ENCODE data around the gene GALNT9.

DNA sequence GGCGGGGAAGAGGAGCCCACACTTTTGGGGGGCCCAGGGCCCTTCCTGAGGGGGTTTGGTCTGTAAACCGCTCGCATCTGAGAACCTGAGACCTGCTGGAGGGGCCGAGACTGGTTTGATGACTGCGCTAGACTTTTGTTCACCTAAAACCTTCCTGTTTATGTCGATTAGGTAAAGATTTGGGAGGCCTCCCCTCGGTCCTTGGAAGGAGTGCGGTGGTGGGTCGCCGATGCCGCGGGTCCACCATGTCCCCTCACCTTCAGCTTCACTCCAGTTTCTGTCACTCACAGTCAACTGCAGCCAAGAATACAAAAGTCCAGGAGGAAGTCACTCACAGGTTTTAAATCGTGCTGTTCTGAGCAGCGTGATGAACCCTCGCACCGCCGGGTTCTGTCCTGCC lies 10.5 kb upstream of the GALNT9 start:
- TF ChIP-seq, protein P1, sequence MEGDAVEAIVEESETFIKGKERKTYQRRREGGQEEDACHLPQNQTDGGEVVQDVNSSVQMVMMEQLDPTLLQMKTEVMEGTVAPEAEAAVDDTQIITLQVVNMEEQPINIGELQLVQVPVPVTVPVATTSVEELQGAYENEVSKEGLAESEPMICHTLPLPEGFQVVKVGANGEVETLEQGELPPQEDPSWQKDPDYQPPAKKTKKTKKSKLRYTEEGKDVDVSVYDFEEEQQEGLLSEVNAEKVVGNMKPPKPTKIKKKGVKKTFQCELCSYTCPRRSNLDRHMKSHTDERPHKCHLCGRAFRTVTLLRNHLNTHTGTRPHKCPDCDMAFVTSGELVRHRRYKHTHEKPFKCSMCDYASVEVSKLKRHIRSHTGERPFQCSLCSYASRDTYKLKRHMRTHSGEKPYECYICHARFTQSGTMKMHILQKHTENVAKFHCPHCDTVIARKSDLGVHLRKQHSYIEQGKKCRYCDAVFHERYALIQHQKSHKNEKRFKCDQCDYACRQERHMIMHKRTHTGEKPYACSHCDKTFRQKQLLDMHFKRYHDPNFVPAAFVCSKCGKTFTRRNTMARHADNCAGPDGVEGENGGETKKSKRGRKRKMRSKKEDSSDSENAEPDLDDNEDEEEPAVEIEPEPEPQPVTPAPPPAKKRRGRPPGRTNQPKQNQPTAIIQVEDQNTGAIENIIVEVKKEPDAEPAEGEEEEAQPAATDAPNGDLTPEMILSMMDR (conservative IDR thresholded peaks at IDR 0.05 in 1 of 2, IDR thresholded peaks at IDR 0.05 in 1 of 2; ENCODE audit: low read depth in 1 of 2, low read length in 2 of 2) = no peak
- no peak for TF ChIP-seq EZH2 (IDR thresholded peaks at IDR 0.05; ENCODE audit: low read length, missing control alignments)
